Stomach (tissue), 4 donors: ENCODE data around the gene GPC5.

Source experiments
- CTCF ChIP-seq, 7 experiments: fragments of 450-650 bp in 4 of 7; fragments of 200-600 bp in 3 of 7; sonication (generic) in 3 of 7; IDR thresholded peaks; one replicate each; pipeline ENCODE4 v1.5.1; 2016 to 2019; ENCODE audit warnings: antibody characterized with exemption in 7 of 7, control low read depth in 2 of 7, mild to moderate bottlenecking in 1 of 7
- EP300 ChIP-seq: sonication (generic); formaldehyde crosslinking; IDR thresholded peaks from one replicate; pipeline ENCODE4 v1.6.1; 2017; ENCODE audit warnings: antibody characterized with exemption
- POLR2A ChIP-seq, 4 donors: fragments of 450-650 bp; IDR thresholded peaks; one replicate each; pipeline ENCODE4 v1.6.1; 2016; ENCODE audit warnings: antibody characterized with exemption in 4 of 4, control low read depth in 2 of 4, mild to moderate bottlenecking in 1 of 4, moderate library complexity in 1 of 4
- POLR2AphosphoS5 ChIP-seq, 3 donors: sonication (generic); formaldehyde crosslinking; IDR thresholded peaks; one replicate each; pipeline ENCODE4 v1.6.1; 2016; ENCODE audit warnings: antibody characterized with exemption in 3 of 3

GRCh38 chr13:92575777-92576176 lies 1177.4 kb downstream of the GPC5 start:
- no peak for TF ChIP-seq POLR2AphosphoS5 (IDR thresholded peaks at IDR 0.05)
- no peak for TF ChIP-seq CTCF (IDR thresholded peaks at IDR 0.05)
- TF ChIP-seq POLR2A (IDR thresholded peaks at IDR 0.05), result no peak
- TF ChIP-seq EP300, result no peak
